Upper lobe of left lung (tissue), 4 donors: ENCODE measurements around the gene PDRG1.

Experiments used
- EP300 ChIP-seq, 4 donors: sonication (generic); formaldehyde crosslinking; IDR thresholded peaks; one replicate each; pipeline ENCODE4 v1.5.1; 2017; ENCODE audit warnings: antibody characterized with exemption in 4 of 4, control low read depth in 2 of 4
- POLR2A ChIP-seq, 4 donors: fragments of 450-650 bp; IDR thresholded peaks; one replicate each; pipeline ENCODE4 v1.5.1; 2016 to 2017; ENCODE audit warnings: antibody characterized with exemption in 4 of 4, mild to moderate bottlenecking in 2 of 4
- POLR2AphosphoS5 ChIP-seq, 2 donors: sonication (generic); formaldehyde crosslinking; IDR thresholded peaks; one replicate each; pipeline ENCODE4 v1.5.1; 2017; ENCODE audit warnings: antibody characterized with exemption in 2 of 2
- TF ChIP-seq, protein P1 (sequence below), 6 experiments: fragments of 450-650 bp in 4 of 6; fragments of 200-600 bp in 2 of 6; sonication (generic) in 2 of 6; IDR thresholded peaks; one replicate each; pipeline ENCODE4 v1.5.1; 2016 to 2019; ENCODE audit warnings: antibody characterized with exemption in 6 of 6

DNA sequence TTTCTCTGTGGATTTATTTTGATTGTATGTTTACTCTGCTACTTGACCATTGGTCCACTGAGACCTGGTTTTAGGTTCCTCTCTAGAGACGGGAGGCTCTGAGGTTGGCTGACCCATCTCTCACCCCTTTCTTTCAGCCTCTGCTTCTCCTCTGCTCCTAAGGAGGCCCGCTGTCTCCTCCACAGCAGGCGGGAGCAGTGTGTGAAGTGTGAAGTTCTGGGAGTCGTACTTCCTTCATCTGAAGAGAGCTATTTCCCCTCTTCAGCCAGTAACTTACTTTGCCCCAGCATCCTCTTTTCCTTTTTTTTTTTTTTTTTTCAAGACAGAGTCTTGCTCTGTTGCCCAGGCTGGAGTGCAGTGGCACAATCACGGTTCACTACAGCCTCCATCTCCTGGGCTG is 21.1 kb downstream of the PDRG1 start:
- no peak for TF ChIP-seq POLR2A (IDR thresholded peaks at IDR 0.05)
- TF ChIP-seq, protein P1, sequence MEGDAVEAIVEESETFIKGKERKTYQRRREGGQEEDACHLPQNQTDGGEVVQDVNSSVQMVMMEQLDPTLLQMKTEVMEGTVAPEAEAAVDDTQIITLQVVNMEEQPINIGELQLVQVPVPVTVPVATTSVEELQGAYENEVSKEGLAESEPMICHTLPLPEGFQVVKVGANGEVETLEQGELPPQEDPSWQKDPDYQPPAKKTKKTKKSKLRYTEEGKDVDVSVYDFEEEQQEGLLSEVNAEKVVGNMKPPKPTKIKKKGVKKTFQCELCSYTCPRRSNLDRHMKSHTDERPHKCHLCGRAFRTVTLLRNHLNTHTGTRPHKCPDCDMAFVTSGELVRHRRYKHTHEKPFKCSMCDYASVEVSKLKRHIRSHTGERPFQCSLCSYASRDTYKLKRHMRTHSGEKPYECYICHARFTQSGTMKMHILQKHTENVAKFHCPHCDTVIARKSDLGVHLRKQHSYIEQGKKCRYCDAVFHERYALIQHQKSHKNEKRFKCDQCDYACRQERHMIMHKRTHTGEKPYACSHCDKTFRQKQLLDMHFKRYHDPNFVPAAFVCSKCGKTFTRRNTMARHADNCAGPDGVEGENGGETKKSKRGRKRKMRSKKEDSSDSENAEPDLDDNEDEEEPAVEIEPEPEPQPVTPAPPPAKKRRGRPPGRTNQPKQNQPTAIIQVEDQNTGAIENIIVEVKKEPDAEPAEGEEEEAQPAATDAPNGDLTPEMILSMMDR (IDR thresholded peaks at IDR 0.05): no peak
- no peak for TF ChIP-seq POLR2AphosphoS5 (IDR thresholded peaks at IDR 0.05)
- TF ChIP-seq EP300 (IDR thresholded peaks at IDR 0.05): no peak
